Liver (tissue), 9 donors: Measurements from ENCODE around the gene CHADL. TPM values are rescaled to one million over a fixed set of nuclear protein-coding genes. Genes with fewer than 3 reads are reported as not detected.

Experiments used
- DNase-seq: peaks from one replicate; pipeline ENCODE4 v3.0.0-alpha.2; 2017; ENCODE audit warnings: low spot score
- H3K27ac ChIP-seq, 2 donors: one replicate each; pipeline ENCODE4 v1.7.0; 2013; ENCODE audit warnings: inconsistent platforms in 2 of 2, low read length in 2 of 2, control low read depth in 1 of 2, low read depth in 1 of 2, mild to moderate bottlenecking in 1 of 2
- H3K27me3 ChIP-seq, 4 donors: one replicate each; pipeline versions ENCODE4 v1.6.1 to v1.7.0; 2013; ENCODE audit warnings: low read length in 3 of 4, inconsistent platforms in 1 of 4, mild to moderate bottlenecking in 1 of 4, moderate library complexity in 1 of 4; ENCODE audit not compliant: control insufficient read depth in 4 of 4, insufficient read depth in 4 of 4
- H3K36me3 ChIP-seq, 4 donors: one replicate each; pipeline versions ENCODE4 v1.6.1 to v1.7.0; 2013; ENCODE audit warnings: low read length in 3 of 4, mild to moderate bottlenecking in 3 of 4, low read depth in 1 of 4, moderate library complexity in 1 of 4; ENCODE audit not compliant: control insufficient read depth in 4 of 4, insufficient read depth in 3 of 4
- H3K4me1 ChIP-seq, 4 donors: one replicate each; pipeline versions ENCODE4 v1.6.1 to v1.7.0; 2013; ENCODE audit warnings: low read length in 3 of 4, mild to moderate bottlenecking in 3 of 4, moderate library complexity in 1 of 4; ENCODE audit not compliant: control insufficient read depth in 4 of 4, insufficient read depth in 4 of 4
- H3K4me3 ChIP-seq, 3 donors: one replicate each; pipeline versions ENCODE4 v1.6.1 to v1.7.0; 2013; ENCODE audit warnings: low read length in 3 of 3, control low read depth in 1 of 3, low read depth in 1 of 3, mild to moderate bottlenecking in 1 of 3
- H3K9ac ChIP-seq, 2 donors: one replicate each; pipeline ENCODE4 v1.7.0; 2013; ENCODE audit warnings: low read length in 2 of 2, mild to moderate bottlenecking in 2 of 2, moderate library complexity in 2 of 2, control low read depth in 1 of 2, low read depth in 1 of 2
- H3K9me3 ChIP-seq, 4 donors: one replicate each; pipeline versions ENCODE4 v1.6.1 to v1.7.0; 2013; ENCODE audit warnings: low read length in 3 of 4; ENCODE audit not compliant: control insufficient read depth in 4 of 4
- EGR1 ChIP-seq, 2 donors: IDR thresholded peaks; 2 replicates each; pipeline ENCODE4 v1.6.1; 2016 to 2018; ENCODE audit warnings: antibody characterized with exemption in 2 of 2, low read depth in 2 of 2
- FOXA1 ChIP-seq: IDR thresholded peaks from 2 replicates; pipeline ENCODE4 v1.6.1; 2016; ENCODE audit warnings: antibody characterized with exemption
- FOXA2 ChIP-seq: IDR thresholded peaks from 2 replicates; pipeline ENCODE4 v1.6.1; 2016; ENCODE audit warnings: antibody characterized with exemption
- GABPA ChIP-seq, 2 donors: IDR thresholded peaks in 1 of 2; conservative IDR thresholded peaks in 1 of 2; 2 replicates each; pipeline ENCODE4 v1.6.1; 2016; ENCODE audit warnings: antibody characterized with exemption in 2 of 2, mild to moderate bottlenecking in 1 of 2, moderate library complexity in 1 of 2
- HNF4A ChIP-seq, 2 donors: conservative IDR thresholded peaks; 2 replicates each; pipeline ENCODE4 v1.6.1; 2016; ENCODE audit warnings: antibody characterized with exemption in 2 of 2, mild to moderate bottlenecking in 2 of 2
- HNF4G ChIP-seq: IDR thresholded peaks from 2 replicates; pipeline ENCODE4 v1.6.1; 2016; ENCODE audit warnings: antibody characterized with exemption
- JUND ChIP-seq, 2 donors: IDR thresholded peaks; 2 replicates each; pipeline ENCODE4 v1.6.1; 2016; ENCODE audit warnings: antibody characterized with exemption in 2 of 2
- NR2F2 ChIP-seq: IDR thresholded peaks from 2 replicates; pipeline ENCODE4 v1.6.1; 2016; ENCODE audit warnings: antibody characterized with exemption
- RAD21 ChIP-seq, 2 donors: IDR thresholded peaks; 2 replicates each; pipeline ENCODE4 v1.6.1; 2016; ENCODE audit warnings: antibody characterized with exemption in 2 of 2, mild to moderate bottlenecking in 2 of 2
- RXRA ChIP-seq, 2 donors: IDR thresholded peaks; 2 replicates each; pipeline ENCODE4 v1.6.1; 2017 to 2018; ENCODE audit warnings: antibody characterized with exemption in 2 of 2, mild to moderate bottlenecking in 1 of 2
- SP1 ChIP-seq: IDR thresholded peaks from 2 replicates; pipeline ENCODE4 v1.6.1; 2018; ENCODE audit warnings: antibody characterized with exemption, mild to moderate bottlenecking
- TAF1 ChIP-seq: conservative IDR thresholded peaks from 2 replicates; pipeline ENCODE4 v1.6.1; 2016; ENCODE audit warnings: antibody characterized with exemption, mild to moderate bottlenecking
- YY1 ChIP-seq: IDR thresholded peaks from 2 replicates; pipeline ENCODE4 v1.6.1; 2016; ENCODE audit warnings: antibody characterized with exemption, mild to moderate bottlenecking
- WGBS: extraction: QIAGEN DNeasy Blood & Tissue Kit; methylation state at CpG from one replicate; pipeline ENCODE4 v1.1.7; 2013; 5-methylcytosine and 5-hydroxymethylcytosine counted together
- polyA plus RNA-seq, 2 donors: library from polyadenylated mRNA; stranded (reverse) in 1 of 2; unstranded in 1 of 2; fragments of 200-250 nt in 1 of 2; fragments of >200 nt in 1 of 2; fragmentation: Nextera tagmentation in 1 of 2; extraction: Ambion mirVana in 1 of 2; gene quantifications; one replicate each; pipeline versions ENCODE4 v1.2.1 to v1.2.3, GENCODE V29; 2013 to 2015
- total RNA-seq, 2 donors: library from RNA; depleted of rRNA; stranded (reverse); fragments of >200 nt; gene quantifications; one replicate each; pipeline ENCODE4 v1.2.3, GENCODE V29; 2014
- TF ChIP-seq, protein P1 (sequence below): fragments of 150-350 bp; IDR thresholded peaks from 2 replicates; pipeline ENCODE4 v1.5.1; 2017; ENCODE audit warnings: improper control_type of control experiment, low read depth, low read length; ENCODE audit not compliant: missing input control
- TF ChIP-seq, protein P2 (sequence below): IDR thresholded peaks from 2 replicates; pipeline ENCODE4 v1.6.1; 2016; ENCODE audit warnings: antibody characterized with exemption, mild to moderate bottlenecking
- TF ChIP-seq, protein P3 (sequence below): IDR thresholded peaks from 2 replicates; pipeline ENCODE4 v1.6.1; 2016; ENCODE audit warnings: antibody characterized with exemption
- TF ChIP-seq, protein P4 (sequence below): IDR thresholded peaks from 2 replicates; pipeline ENCODE4 v1.6.1; 2016; ENCODE audit warnings: antibody characterized with exemption
- TF ChIP-seq, protein P5 (sequence below): IDR thresholded peaks from 2 replicates; pipeline ENCODE4 v1.6.1; 2016; ENCODE audit warnings: antibody characterized with exemption
- donor health status: healthy.
- donor health status: healthy.
- donor health status: healthy.
- donor health status: healthy.
- donor health status: healthy.

CHADL gene
- total and polyA plus RNA-seq, 4 donors, result 0.51 to 1.0 (median 0.62) TPM

DNA sequence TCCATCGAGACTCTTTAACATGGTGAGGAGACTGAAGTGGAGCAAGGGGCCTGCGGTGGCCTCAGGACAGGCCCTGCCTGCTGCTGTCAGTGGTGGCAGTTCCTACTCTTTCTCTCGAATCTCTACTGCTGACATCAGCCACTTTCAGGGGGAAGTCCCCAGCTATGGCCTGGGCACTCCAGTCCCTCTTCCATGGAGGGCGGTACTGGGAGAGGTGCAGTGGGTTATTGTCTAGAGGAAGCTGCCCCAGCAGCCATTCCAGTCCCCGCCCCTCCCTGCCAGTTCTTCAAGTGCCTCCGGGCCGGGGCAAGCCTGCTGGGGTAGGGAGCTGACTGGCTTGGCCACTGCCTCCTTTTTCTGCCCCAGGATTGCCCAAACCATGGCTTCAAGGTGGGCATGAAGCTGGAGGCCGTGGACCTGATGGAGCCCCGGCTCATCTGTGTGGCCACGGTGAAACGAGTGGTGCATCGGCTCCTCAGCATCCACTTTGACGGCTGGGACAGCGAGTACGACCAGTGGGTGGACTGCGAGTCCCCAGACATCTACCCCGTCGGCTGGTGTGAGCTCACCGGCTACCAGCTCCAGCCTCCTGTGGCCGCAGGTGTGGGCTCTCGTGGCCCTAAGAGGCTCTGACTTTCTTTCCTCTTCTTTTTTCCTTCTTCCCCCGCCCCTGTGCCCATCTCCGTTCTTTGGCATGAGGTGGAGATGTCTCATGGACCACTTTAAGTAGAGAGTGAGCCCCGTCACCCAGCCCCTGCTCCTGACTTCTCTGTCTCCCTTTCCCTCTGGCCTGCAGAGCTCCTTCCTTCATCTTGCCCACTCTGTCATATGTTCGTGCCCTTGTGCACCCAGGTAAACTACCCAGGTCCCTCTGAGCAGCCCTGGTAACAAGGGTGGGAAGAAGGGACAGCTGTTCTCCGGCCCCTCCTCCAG lies 13.7 kb downstream of the CHADL start:
- Histone ChIP-seq H3K27ac (no peak overlapping the region), H3K27me3 (no peaks in the 10 kb centered on the region), H3K4me3 (no peak overlapping the region), H3K4me1 (peaks cover 6 to 43% (median 26%) of the 10 kb centered on the region in 4 donors), H3K9ac (no peak overlapping the region), H3K36me3 (peaks cover 5 to 31% (median 14%) of the 10 kb centered on the region in 4 donors), H3K9me3 (no peaks in the 10 kb centered on the region)
- TF ChIP-seq YY1 (no peak), EGR1 (IDR thresholded peaks at IDR 0.05; ENCODE audit: low read depth in 2 of 2) (no peak), HNF4A (conservative IDR thresholded peaks at IDR 0.05) (no peak), HNF4G (no peak), NR2F2 (no peak), RXRA (IDR thresholded peaks at IDR 0.05) (no peak), FOXA2 (no peak), JUND (IDR thresholded peaks at IDR 0.05) (no peak), SP1 (no peak)
- TF ChIP-seq, protein P1, sequence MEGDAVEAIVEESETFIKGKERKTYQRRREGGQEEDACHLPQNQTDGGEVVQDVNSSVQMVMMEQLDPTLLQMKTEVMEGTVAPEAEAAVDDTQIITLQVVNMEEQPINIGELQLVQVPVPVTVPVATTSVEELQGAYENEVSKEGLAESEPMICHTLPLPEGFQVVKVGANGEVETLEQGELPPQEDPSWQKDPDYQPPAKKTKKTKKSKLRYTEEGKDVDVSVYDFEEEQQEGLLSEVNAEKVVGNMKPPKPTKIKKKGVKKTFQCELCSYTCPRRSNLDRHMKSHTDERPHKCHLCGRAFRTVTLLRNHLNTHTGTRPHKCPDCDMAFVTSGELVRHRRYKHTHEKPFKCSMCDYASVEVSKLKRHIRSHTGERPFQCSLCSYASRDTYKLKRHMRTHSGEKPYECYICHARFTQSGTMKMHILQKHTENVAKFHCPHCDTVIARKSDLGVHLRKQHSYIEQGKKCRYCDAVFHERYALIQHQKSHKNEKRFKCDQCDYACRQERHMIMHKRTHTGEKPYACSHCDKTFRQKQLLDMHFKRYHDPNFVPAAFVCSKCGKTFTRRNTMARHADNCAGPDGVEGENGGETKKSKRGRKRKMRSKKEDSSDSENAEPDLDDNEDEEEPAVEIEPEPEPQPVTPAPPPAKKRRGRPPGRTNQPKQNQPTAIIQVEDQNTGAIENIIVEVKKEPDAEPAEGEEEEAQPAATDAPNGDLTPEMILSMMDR, result no peak
- whole genome bisulfite sequencing, result 93% methylated on average over 26 of the region's 26 CpGs
- peak; percentile 29 for DNase-seq

DNA sequence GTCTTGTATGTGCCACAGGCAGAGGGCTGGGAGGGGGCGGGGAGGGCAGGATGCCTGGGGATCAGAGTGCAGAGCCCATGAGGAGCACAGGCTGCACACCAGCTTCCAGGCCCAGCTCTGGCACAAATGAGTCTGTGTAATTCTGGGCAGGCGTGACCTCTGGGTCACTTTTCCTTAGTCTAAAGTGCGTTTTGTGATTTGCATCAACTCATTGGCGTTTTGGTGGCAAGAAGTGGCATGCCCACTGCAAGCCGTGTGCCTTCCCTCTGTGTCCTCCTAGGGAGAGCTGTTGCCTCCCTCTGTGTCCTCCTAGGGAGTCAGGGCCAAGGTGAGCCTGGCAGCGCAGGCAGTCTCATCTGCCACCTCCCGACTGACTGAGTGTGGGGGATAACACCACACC lies 17.2 kb downstream of the CHADL start:
- H3K9ac ChIP-seq, result no peak overlapping the region
- DNase-seq, result no peak
- peaks cover 5 to 19% (median 11%) of the 10 kb centered on the region in 4 donors for H3K4me1 ChIP-seq
- no peaks in the 10 kb centered on the region for H3K27me3 ChIP-seq
- no peak for TF ChIP-seq GABPA (IDR thresholded peaks at IDR 0.05 in 1 of 2, conservative IDR thresholded peaks at IDR 0.05 in 1 of 2)
- TF ChIP-seq HNF4A (conservative IDR thresholded peaks at IDR 0.05), result peak; percentile 92 to 93
- TF ChIP-seq, protein P2, sequence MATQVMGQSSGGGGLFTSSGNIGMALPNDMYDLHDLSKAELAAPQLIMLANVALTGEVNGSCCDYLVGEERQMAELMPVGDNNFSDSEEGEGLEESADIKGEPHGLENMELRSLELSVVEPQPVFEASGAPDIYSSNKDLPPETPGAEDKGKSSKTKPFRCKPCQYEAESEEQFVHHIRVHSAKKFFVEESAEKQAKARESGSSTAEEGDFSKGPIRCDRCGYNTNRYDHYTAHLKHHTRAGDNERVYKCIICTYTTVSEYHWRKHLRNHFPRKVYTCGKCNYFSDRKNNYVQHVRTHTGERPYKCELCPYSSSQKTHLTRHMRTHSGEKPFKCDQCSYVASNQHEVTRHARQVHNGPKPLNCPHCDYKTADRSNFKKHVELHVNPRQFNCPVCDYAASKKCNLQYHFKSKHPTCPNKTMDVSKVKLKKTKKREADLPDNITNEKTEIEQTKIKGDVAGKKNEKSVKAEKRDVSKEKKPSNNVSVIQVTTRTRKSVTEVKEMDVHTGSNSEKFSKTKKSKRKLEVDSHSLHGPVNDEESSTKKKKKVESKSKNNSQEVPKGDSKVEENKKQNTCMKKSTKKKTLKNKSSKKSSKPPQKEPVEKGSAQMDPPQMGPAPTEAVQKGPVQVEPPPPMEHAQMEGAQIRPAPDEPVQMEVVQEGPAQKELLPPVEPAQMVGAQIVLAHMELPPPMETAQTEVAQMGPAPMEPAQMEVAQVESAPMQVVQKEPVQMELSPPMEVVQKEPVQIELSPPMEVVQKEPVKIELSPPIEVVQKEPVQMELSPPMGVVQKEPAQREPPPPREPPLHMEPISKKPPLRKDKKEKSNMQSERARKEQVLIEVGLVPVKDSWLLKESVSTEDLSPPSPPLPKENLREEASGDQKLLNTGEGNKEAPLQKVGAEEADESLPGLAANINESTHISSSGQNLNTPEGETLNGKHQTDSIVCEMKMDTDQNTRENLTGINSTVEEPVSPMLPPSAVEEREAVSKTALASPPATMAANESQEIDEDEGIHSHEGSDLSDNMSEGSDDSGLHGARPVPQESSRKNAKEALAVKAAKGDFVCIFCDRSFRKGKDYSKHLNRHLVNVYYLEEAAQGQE, result no peak
- TF ChIP-seq, protein P3, sequence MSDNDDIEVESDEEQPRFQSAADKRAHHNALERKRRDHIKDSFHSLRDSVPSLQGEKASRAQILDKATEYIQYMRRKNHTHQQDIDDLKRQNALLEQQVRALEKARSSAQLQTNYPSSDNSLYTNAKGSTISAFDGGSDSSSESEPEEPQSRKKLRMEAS, result no peak
- TF ChIP-seq, protein P4, sequence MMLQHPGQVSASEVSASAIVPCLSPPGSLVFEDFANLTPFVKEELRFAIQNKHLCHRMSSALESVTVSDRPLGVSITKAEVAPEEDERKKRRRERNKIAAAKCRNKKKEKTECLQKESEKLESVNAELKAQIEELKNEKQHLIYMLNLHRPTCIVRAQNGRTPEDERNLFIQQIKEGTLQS, result no peak
- TF ChIP-seq RAD21 (IDR thresholded peaks at IDR 0.05), result peak in 1 of 2 donors; percentile 62
- peak in 1 of 2 donors; percentile 24 for TF ChIP-seq EGR1 (IDR thresholded peaks at IDR 0.05; ENCODE audit: low read depth in 2 of 2)
- TF ChIP-seq, protein P1, result no peak
- TF ChIP-seq FOXA1, result no peak
- no peak for TF ChIP-seq YY1
- TF ChIP-seq JUND (IDR thresholded peaks at IDR 0.05), result peak in 1 of 2 donors; percentile 31
- no peak for TF ChIP-seq FOXA2
- TF ChIP-seq HNF4G, result peak; percentile 87
- TF ChIP-seq TAF1, result no peak
- TF ChIP-seq RXRA (IDR thresholded peaks at IDR 0.05), result peak; percentile 90 to 93
- peak; percentile 98 for TF ChIP-seq SP1
- TF ChIP-seq NR2F2, result peak; percentile 58
- TF ChIP-seq, protein P5, sequence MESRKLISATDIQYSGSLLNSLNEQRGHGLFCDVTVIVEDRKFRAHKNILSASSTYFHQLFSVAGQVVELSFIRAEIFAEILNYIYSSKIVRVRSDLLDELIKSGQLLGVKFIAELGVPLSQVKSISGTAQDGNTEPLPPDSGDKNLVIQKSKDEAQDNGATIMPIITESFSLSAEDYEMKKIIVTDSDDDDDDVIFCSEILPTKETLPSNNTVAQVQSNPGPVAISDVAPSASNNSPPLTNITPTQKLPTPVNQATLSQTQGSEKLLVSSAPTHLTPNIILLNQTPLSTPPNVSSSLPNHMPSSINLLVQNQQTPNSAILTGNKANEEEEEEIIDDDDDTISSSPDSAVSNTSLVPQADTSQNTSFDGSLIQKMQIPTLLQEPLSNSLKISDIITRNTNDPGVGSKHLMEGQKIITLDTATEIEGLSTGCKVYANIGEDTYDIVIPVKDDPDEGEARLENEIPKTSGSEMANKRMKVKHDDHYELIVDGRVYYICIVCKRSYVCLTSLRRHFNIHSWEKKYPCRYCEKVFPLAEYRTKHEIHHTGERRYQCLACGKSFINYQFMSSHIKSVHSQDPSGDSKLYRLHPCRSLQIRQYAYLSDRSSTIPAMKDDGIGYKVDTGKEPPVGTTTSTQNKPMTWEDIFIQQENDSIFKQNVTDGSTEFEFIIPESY, result no peak
- peak overlapping the region; percentile 40 to 53 for H3K27ac ChIP-seq
- peaks cover 10 to 43% (median 18%) of the 10 kb centered on the region in 4 donors for H3K36me3 ChIP-seq
- WGBS, result 51% methylated on average over 7 of the region's 7 CpGs
- no peaks in the 10 kb centered on the region for H3K9me3 ChIP-seq
- H3K4me3 ChIP-seq, result no peak overlapping the region
